ENCODE results near the gene YWHAE.
"Not testable (repeated sequence)": the region's sequence is repeated elsewhere in the genome, so short reads cannot be mapped to it uniquely, and the experiment has no call there.

YWHAE gene

GRCh38 chr17:1412185-1413110 is 12.4 kb upstream of the YWHAE start:
- no peak for DNase-seq (ENCODE audit: low read depth)

DNA sequence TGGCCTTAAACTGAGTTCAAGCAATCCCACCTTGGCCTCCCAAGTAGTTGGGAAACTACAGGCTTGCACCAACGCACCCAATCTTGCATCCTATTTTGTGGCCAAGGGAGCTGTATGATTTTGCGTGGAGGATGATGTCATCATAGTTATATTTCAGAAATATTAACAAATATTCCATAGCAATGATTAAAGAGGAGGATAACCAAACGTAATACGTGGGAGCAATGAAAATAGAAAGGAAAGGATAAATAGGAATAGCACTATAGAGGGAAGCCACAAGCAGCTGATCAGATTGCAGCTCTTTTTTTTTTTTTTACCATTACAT is 2.2 kb upstream of the YWHAE start:
- DNase-seq (ENCODE audit: low read depth), result no peak

- no peak for DNase-seq (ENCODE audit: low read depth)
These were observed 917 bp downstream of the YWHAE start for GRCh38 chr17:1398931-1399678.

GRCh38 chr17:1398028-1398427 is 2.0 kb downstream of the YWHAE start:
- DNase-seq (ENCODE audit: low read depth), result no peak

DNA sequence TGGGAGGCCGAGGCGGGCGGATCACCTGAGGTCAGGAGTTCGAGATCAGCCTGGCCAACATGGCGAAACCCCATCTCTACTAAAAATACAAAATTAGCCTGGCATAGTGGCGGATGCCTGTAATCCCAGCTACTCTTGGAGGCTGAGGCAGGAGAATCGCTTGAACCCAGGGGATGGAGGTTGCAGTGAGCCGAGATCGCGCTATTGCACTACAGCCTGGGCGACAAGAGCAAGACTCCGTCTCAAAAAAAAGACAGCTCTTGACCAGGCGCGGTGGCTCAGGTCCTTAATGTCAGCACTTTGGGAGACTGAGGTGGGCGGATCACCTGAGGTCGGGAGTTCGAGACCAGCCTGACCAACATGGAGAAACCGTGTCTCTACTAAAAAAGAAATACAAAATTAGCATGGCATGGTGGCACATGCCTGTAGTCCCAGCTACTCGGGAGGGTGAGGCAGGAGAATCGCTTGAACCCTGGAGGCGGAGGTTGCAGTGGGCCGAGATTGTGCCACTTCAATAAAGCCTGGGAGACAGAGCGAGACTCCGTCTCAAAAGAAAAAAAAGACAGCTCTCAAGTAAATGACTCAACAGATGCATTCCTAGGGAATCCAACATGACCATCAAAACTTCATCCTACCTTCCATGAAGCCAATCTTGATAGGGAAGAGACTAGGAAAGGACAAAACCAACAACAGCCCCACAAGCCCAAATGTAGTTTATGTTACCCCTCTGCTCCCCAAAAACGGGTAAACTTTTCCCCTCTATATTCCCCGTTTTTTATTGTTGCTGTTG is 4.0 kb downstream of the YWHAE start:
- not testable (repeated sequence) for DNase-seq (ENCODE audit: low read depth)

- DNase-seq (ENCODE audit: low read depth), result no peak
These were observed 8.4 kb downstream of the YWHAE start for GRCh38 chr17:1391577-1391976.

DNA sequence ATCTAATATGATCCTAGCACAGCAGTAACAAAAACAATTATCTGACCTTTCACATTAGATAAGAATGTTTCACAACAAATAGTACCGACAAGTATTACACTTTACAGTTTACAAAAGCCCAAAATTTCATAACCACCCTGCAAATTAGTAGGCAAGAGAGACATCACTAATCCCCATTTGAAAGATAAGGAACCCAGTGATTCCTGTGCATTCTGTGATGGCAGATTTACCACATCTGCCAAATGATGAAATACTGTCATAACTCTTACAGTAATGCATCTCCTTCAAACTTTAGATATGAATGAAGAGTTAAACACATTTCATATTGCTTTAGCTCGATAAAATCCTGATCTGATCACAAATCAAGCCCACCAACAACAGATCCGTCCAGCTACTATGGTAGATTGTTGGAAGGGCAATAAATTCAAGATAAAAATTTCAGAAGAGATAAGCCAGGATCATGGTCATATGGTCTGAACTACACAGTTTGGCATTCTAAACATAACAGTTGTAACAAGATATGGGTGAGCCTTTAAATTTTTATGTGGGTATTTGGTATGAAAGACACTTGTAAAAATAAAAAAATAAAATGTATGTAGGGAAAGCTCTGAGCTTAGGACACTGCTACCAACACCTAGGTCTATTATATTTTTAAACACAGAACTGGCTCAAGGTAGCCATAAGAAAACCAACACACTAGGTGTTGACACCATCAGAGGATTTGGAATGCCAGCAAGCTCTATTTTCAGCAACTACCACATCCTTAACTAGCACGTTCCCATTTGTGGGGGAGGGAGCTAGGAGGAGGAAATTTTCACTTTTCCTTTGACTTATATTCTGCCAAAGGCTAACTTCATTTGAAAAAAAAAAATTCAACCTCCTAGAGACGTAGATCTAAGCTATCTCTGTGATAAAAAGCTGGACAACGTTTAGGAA is 9.3 kb downstream of the YWHAE start:
- DNase-seq (ENCODE audit: low read depth), result no peak

GRCh38 chr17:1387490-1388227 is 12.4 kb downstream of the YWHAE start:
- not testable (repeated sequence) for DNase-seq (ENCODE audit: low read depth)

DNA sequence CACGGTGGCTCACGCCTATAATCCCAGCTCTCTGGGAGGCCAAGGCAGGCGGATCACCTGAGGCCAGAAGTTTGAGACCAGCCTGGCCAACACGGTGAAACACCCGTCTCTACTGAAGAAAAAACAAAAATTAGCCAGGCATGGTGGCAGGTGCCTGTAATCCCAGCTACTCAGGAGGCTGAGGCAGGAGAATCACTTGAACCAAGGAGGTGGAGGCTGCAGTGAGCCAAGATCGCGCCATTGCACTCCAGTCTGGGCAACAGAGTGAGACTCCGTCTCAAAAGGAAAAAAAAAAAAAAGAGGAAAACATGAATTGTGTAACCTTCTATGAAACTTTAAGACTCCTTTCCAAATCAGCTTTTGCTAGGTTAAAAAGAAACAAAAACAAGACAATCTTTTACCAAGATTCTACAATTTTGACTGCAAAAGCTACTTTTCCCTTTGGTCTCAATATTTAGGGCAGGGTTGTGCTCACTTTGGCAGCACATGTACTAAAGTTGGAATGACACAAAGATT is 13.3 kb downstream of the YWHAE start:
- not testable (repeated sequence) for DNase-seq (ENCODE audit: low read depth)

DNA sequence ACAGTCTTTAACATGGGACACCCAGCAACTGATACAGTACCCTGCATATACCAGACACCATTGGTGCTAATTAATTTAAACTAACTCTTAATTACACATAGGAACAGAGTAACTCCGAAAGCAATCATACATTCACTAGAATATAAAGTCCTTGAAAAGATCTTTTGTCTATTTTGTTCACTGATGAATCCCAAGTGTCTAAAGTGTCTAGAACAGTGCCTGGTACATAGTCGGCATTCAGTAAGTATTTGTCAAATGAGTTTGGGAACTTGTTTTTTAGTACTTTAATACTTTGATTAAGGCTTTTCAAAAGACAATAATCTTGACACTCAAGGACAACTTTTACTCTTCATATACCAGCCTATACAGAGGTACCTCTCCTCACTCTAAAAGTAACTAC is 13.8 kb downstream of the YWHAE start:
- no peak for DNase-seq (ENCODE audit: low read depth)

GRCh38 chr17:1385861-1386260 is 14.2 kb downstream of the YWHAE start:
- no peak for DNase-seq (ENCODE audit: low read depth)

DNA sequence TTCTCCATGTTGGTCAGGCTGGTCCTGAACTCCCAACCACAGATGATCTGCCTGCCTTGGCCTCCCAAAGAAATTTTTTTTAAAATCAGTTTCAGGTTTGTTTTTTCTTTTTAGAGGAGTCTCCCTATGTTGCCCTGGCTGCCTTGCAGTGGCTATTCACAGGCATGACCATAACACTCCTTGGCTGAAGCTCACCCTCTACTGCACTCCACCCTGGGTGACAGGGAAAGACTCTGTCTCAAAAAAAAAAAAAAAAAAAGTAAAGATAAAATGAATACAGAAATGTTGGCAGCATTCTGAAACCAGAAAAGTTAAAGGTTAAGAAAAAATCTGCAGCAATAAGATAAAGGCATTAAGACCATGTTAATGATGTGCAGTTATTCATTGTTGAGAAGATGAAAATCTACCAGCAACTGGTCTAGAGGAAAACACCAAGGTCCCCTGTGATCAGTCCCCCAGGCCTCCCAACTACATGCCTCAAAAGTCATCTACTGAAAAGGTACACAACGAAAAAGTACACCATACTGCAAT is 15.1 kb downstream of the YWHAE start:
- no peak for DNase-seq (ENCODE audit: low read depth)

DNA sequence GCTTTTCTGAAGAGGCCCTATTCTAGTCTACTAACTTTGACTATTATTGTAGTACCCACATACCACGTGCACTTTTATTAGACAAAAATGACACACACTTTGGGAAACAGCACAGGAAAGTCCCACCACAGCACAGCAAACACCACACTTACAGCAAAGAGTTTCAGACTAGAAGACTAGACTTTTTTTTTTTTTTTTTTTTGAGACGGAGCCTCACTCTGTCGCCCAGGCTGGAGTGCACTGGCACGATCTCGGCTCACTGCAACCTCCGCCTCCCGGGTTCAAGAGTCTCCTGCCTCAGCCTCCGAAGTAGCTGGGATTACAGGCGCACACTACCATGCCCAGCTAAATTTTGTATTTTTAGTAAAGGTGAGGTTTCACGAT is 20.1 kb downstream of the YWHAE start:
- DNase-seq (ENCODE audit: low read depth), result no peak

GRCh38 chr17:1379208-1379929 is 20.7 kb downstream of the YWHAE start:
- no peak for DNase-seq (ENCODE audit: low read depth)

GRCh38 chr17:1378476-1378860 is 21.6 kb downstream of the YWHAE start:
- DNase-seq (ENCODE audit: low read depth), result not testable (repeated sequence)

DNA sequence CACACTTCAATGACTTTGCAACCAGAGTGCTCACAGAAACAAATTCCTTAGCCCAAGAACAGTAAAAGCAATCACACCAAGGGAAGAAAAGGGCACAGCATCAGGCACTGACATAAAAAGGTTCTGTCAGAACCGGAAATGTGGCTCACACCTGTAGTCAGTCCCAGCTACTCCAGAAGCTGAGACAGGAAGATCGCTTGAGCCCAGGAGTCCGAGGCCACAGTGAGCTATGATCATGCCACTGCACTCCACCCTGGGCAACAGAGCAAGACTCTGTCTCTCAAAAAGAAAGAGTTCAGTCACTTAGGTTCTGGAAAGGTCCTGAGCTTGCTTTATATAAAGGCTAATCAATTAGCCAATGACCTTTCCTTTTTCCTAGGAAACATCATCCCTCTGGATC is 22.7 kb downstream of the YWHAE start:
- no peak for DNase-seq (ENCODE audit: low read depth)

DNA sequence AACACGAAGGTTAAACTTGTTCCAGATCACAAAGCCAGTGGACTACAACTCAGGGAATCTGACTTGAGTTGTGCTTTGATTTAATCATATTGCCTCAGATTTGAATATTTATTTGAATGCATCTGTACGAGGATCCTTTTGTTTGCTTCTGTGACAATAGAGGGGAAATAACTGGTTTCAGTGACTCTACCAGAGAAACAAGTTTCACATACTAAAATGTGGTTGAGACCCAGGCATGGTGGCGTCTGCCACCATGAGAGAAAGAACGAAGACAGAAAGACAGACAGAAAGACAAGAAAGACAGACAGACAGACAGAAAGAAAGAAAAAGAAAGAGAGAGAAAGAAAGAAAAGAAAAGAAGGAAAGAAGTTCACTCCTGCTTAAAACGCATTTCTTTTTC is 24.0 kb downstream of the YWHAE start:
- no peak for DNase-seq (ENCODE audit: low read depth)

GRCh38 chr17:1375615-1376014 is 24.4 kb downstream of the YWHAE start:
- no peak for DNase-seq (ENCODE audit: low read depth)

GRCh38 chr17:1374431-1375177 is 25.4 kb downstream of the YWHAE start:
- DNase-seq (ENCODE audit: low read depth), result no peak

Measured in fibroblast of the conjunctiva (primary cell).